Measurements from ENCODE around the gene IGFBP4.
"Not testable (repeated sequence)": the region's sequence is repeated elsewhere in the genome, so short reads cannot be mapped to it uniquely, and the experiment has no call there.

The IGFBP4 gene

GRCh38 chr17:40412880-40413279, 30.4 kb upstream of the IGFBP4 start:
- TF ChIP-seq ZFX (IDR thresholded peaks at IDR 0.05; ENCODE audit: borderline replicate concordance): no peak
- no peak overlapping the region for H3K27ac ChIP-seq

DNA sequence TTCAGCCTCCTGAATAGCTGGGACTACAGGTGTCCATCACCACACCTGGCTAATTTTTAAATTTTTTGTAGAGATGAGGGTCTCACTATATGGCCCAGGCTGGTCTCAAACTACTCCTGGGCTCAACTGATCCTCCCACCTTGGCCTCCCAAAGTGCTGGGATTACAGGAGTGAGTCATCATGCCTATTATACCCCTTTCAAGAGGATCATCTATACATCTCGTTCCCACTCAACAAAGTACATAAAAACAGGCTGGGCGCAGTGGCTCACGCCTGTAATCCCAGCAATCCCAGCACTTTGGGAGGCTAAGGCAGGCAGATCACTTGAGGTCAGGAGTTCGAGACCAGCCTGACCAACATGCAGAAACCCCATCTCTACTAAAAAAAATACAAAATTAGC, 28.9 kb upstream of the IGFBP4 start:
- not testable (repeated sequence) for H3K27ac ChIP-seq

GRCh38 chr17:40415390-40415789, 27.9 kb upstream of the IGFBP4 start:
- H3K27ac ChIP-seq: no peak overlapping the region; the same call in 1 of the 2 replicates
- peak; percentile 68 for TF ChIP-seq CTCF (IDR thresholded peaks at IDR 0.05)
- TF ChIP-seq ZFX (IDR thresholded peaks at IDR 0.05; ENCODE audit: borderline replicate concordance): no peak

DNA sequence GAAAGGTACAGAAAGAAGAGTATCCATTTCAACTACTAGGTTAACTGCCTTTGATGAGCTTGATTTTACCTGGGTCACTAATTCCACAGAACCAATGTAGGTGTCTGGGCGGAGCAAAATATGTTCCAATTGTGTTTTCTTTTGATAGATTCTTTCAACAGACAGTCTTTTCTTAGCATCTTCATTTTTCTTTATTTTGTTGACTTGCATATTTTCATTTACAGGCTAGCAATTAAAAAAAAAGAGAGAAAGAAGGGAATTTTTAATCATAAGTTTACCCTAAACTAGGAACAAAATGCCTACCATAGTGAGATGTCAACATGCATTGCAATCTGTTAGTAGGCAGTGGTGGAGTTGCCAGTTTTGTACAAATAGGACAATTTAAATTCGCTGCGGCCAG, 26.6 kb upstream of the IGFBP4 start:
- H3K27ac ChIP-seq: peak overlapping the region; percentile 87
- TF ChIP-seq ZFX (IDR thresholded peaks at IDR 0.05; ENCODE audit: borderline replicate concordance) (no peak), CTCF (IDR thresholded peaks at IDR 0.05) (no peak)

GRCh38 chr17:40417258-40417608, 26.0 kb upstream of the IGFBP4 start:
- peak overlapping the region; percentile 87 for H3K27ac ChIP-seq
- TF ChIP-seq CTCF (IDR thresholded peaks at IDR 0.05) (peak; percentile 19), ZFX (IDR thresholded peaks at IDR 0.05; ENCODE audit: borderline replicate concordance) (no peak)

DNA sequence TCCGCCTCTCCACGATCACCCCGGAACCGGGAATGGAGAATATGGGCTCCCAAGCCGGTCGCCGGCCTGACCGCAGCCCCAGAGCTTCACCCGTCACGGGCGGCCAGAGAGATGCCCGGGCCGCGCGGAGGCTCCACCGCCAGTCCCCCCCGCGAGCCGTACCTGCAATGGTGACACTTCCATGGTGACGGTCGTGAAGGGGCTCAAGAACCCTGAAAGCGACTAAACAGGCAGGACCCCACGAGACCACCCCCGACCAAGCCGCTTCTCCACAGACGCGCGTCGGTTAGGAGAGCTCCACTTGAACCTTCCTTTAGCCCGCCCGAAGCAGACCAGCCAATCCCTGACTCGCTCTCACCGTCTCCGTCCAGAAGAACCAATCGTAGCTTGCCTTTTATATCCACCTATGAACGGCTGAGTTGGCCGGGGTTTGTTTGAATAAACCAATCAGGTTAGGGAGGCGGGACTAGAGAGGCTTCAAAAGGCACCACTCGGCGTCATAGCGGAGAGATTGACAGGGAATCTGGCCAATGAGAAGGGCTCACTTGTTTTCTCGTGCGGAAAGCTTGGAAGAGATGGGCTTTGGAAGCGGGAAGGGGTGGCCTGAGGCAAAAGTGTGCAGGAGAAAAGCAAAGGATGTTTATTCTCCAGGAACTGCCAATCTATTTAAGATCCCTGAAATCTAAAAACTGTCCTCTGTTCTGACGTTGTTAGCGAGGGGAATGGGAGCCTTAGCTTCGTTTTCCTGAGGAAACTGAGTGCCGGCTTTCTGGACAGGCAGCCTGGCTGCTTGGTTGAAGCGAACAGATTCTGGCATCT, 25.4 kb upstream of the IGFBP4 start, which contains the start of gene TOP2A:
Gene TOP2A (minus strand): TSS at position 288 of the 819 bp plus-strand sequence. CDS start 105 bp downstream, at position 183.
- peak within 1 kb of the TSS; percentile 87 for H3K27ac ChIP-seq
- TF ChIP-seq CTCF (IDR thresholded peaks at IDR 0.05): no peak; the same call in 1 of the 2 replicates
- no peak for TF ChIP-seq ZFX (IDR thresholded peaks at IDR 0.05; ENCODE audit: borderline replicate concordance)

GRCh38 chr17:40418428-40418706, 24.9 kb upstream of the IGFBP4 start:
- no peak for TF ChIP-seq ZFX (IDR thresholded peaks at IDR 0.05; ENCODE audit: borderline replicate concordance)
- no peak for TF ChIP-seq CTCF (IDR thresholded peaks at IDR 0.05)
- H3K27ac ChIP-seq: peak overlapping the region; percentile 87

GRCh38 chr17:40419559-40420331, 23.5 kb upstream of the IGFBP4 start:
- TF ChIP-seq CTCF (IDR thresholded peaks at IDR 0.05): no peak
- no peak for TF ChIP-seq ZFX (IDR thresholded peaks at IDR 0.05; ENCODE audit: borderline replicate concordance)
- no peak overlapping the region for H3K27ac ChIP-seq
